K562 (cell line): ENCODE results near the gene ZBTB49. TPM values are rescaled to one million over a fixed set of nuclear protein-coding genes. Genes with fewer than 3 reads are reported as not detected.

Source experiments
- ARID2 ChIP-seq: fragments of 450-650 bp; IDR thresholded peaks from 2 replicates; pipeline ENCODE4 v1.6.1; 2017; ENCODE audit warnings: antibody characterized with exemption, mild to moderate bottlenecking
- ATF3 ChIP-seq, 2 experiments: fragments of 450-650 bp in 1 of 2; sonication (generic) in 1 of 2; formaldehyde crosslinking in 1 of 2; IDR thresholded peaks in 1 of 2; conservative IDR thresholded peaks in 1 of 2; 2 replicates each; pipeline versions ENCODE4 v1.6.1 to v1.8.1; 2016 to 2023; ENCODE audit warnings: mild to moderate bottlenecking in 2 of 2, moderate library complexity in 2 of 2, inconsistent platforms in 1 of 2, missing genetic modification reagents in 1 of 2
- BRCA1 ChIP-seq, 2 experiments: fragments of 450-650 bp in 1 of 2; sonication (generic) in 1 of 2; formaldehyde crosslinking in 1 of 2; IDR thresholded peaks; 2 replicates each; pipeline versions ENCODE4 v1.5.0 to v1.6.1; 2017 to 2020; ENCODE audit warnings: mild to moderate bottlenecking in 1 of 2, missing genetic modification reagents in 1 of 2
- CHD2 ChIP-seq: IDR thresholded peaks from 2 replicates; pipeline ENCODE4 v1.6.1; 2011; ENCODE audit warnings: low read depth, low read length
- CTCF ChIP-seq, 3 experiments: IDR thresholded peaks in 2 of 3; conservative IDR thresholded peaks in 1 of 3; 2 replicates each; pipeline ENCODE4 v1.5.1; 2011 to 2012; ENCODE audit warnings: low read length in 3 of 3, mild to moderate bottlenecking in 3 of 3, control low read depth in 2 of 3, improper control_type of control experiment in 1 of 3, inconsistent platforms in 1 of 3, low read depth in 1 of 3, mixed read lengths in 1 of 3, moderate library complexity in 1 of 3; ENCODE audit not compliant: insufficient read depth in 2 of 3
- EP400 ChIP-seq: fragments of 450-650 bp; IDR thresholded peaks from 2 replicates; pipeline ENCODE4 v1.6.1; 2017; ENCODE audit warnings: antibody characterized with exemption, mild to moderate bottlenecking, moderate library complexity
- ETS2 ChIP-seq: IDR thresholded peaks from 2 replicates; pipeline ENCODE4 v1.6.1; 2016; ENCODE audit warnings: borderline replicate concordance, missing genetic modification characterization, mild to moderate bottlenecking, moderate library complexity, missing compliant biosample characterization; ENCODE audit not compliant: poor library complexity, severe bottlenecking
- JUND ChIP-seq, 2 experiments: IDR thresholded peaks; 2 replicates in 1 of 2; 3 replicates in 1 of 2; pipeline ENCODE4 v1.6.1; 2011; ENCODE audit warnings: borderline replicate concordance in 2 of 2, low read depth in 2 of 2, low read length in 2 of 2, improper control_type of control experiment in 1 of 2, missing biosample characterization in 1 of 2, missing genetic modification characterization in 1 of 2, missing genetic modification reagents in 1 of 2
- KLF16 ChIP-seq: IDR thresholded peaks from 2 replicates; pipeline ENCODE4 v1.6.1; 2016; ENCODE audit warnings: antibody characterized with exemption
- PTRF ChIP-seq: fragments of 450-650 bp; IDR thresholded peaks from 2 replicates; pipeline ENCODE4 v1.6.1; 2016; ENCODE audit warnings: mild to moderate bottlenecking, missing genetic modification characterization, missing compliant biosample characterization
- RAD51 ChIP-seq: fragments of 450-650 bp; IDR thresholded peaks from 2 replicates; pipeline ENCODE4 v1.7.1; 2016; ENCODE audit warnings: low read depth, mild to moderate bottlenecking, borderline replicate concordance
- RFX1 ChIP-seq: fragments of 450-650 bp; IDR thresholded peaks from 2 replicates; pipeline ENCODE4 v1.6.1; 2016; ENCODE audit warnings: mild to moderate bottlenecking, moderate library complexity
- SMC3 ChIP-seq: conservative IDR thresholded peaks from 2 replicates; pipeline ENCODE4 v1.6.1; 2011; ENCODE audit warnings: low read depth, low read length, improper control_type of control experiment; ENCODE audit not compliant: insufficient read depth
- ZBTB7A ChIP-seq: IDR thresholded peaks from 2 replicates; pipeline ENCODE4 v1.6.1; 2011; ENCODE audit warnings: low read depth, mild to moderate bottlenecking, low read length, moderate library complexity, borderline replicate concordance; ENCODE audit not compliant: control insufficient read depth
- ZNF395 ChIP-seq: fragments of 200-800 bp; sonication (Bioruptor generic); IDR thresholded peaks from 2 replicates; pipeline ENCODE4 v1.6.1; 2017; ENCODE audit warnings: missing genetic modification characterization, missing compliant biosample characterization
- ZNF785 ChIP-seq: fragments of 250-450 bp; sonication (Bioruptor Pico); IDR thresholded peaks from 2 replicates; pipeline ENCODE4 v1.4.0; 2020; ENCODE audit warnings: mild to moderate bottlenecking
- polyA plus RNA-seq, 8 experiments: library from polyadenylated mRNA; depleted of rRNA in 4 of 8; stranded (reverse) in 5 of 8; unstranded in 3 of 8; fragments of >200 nt; fragmentation: Nextera tagmentation in 2 of 8; fragmentation: Illumina TruSeq in 1 of 8; extraction: Ambion mirVana in 2 of 8; extraction: Trizol in 1 of 8; gene quantifications; 2 replicates each; pipeline versions ENCODE4 v1.2.1 to v1.2.3, GENCODE V29; 2011 to 2014; ENCODE audit warnings: inconsistent platforms in 1 of 8, missing spikeins in 1 of 8
- total RNA-seq, 7 experiments: library from RNA; depleted of rRNA in 6 of 7; stranded (reverse); fragments of >200 nt in 6 of 7; fragmentation: Illumina TruSeq in 2 of 7; extraction: Trizol in 2 of 7; gene quantifications; 2 replicates each; pipeline versions ENCODE4 v1.2.1 to v1.2.3, GENCODE V29; 2011 to 2021; ENCODE audit warnings: low replicate concordance in 1 of 7
- TF ChIP-seq, protein P1 (sequence below): fragments of 450-650 bp; formaldehyde crosslinking; IDR thresholded peaks from 2 replicates; pipeline ENCODE4 v1.4.0; 2022; ENCODE audit warnings: missing genetic modification characterization

ZBTB49 gene
- total and polyA plus RNA-seq, 9 of the 15 experiments (the other 6 are each of a cell fraction or from before 2014, with no cell fraction given), result 0.49 to 8.0 (median 4.2) TPM

DNA sequence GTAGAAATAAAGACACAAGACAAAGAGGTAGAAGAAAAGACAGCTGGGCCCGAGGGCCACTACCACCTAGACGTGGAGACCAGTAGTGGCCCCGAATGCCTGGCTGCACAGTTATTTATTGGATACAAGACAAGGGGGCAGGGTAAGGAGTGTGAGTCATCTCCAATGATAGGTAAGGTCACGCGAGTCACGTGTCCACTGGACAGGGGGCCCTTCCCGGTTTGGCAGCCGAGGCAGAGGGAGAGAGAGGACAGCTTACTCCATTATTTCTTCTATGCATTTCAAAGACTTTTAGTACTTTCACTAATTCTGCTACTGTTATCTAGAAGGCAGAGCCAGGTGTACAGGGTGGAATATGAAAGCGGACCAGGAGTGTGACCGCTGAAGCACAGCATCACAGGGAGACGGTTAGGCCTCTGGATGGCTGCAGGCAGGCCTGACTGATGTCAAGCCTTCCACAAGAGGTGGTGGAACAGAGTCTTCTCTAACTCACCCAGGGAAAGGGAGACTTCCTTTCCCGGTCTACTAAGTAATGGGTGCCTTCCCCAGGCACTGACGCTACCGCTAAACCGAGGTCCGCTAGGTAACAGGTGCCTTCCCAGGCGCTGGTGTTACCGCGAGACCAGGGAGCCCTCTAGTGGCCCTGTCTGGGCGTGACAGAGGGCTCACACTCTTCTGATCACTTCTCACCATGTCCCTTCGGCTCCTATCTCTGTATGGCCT is 44.9 kb downstream of the ZBTB49 start (continued):
- TF ChIP-seq ETS2 (tag) (no peak), KLF16 (0 out of 2 replicates have a peak, but pooled peaks have one; percentile 9), RFX1 (no peak), SMC3 (peak; percentile 76), RAD51 (peak; percentile 36; the same call in 1 of the 2 replicates), CTCF (IDR thresholded peaks at IDR 0.05 in 2 of 3, conservative IDR thresholded peaks at IDR 0.05 in 1 of 3; ENCODE audit: insufficient read depth in 2 of 3, low read depth in 1 of 3, low read length in 3 of 3) (peak; percentile 82 to 86 (median 83)), ZNF395 (CRISPR knock-in tag) (no peak), ATF3 (IDR thresholded peaks at IDR 0.05) (0 out of 2 replicates have a peak, but pooled peaks have one; percentile 14), ATF3 (CRISPR knock-in tag; conservative IDR thresholded peaks at IDR 0.05) (no peak), ARID2 (peak; percentile 48; the same call in 1 of the 2 replicates), BRCA1 (IDR thresholded peaks at IDR 0.05) (no peak), BRCA1 (CRISPR knock-in tag; IDR thresholded peaks at IDR 0.05) (no peak), JUND (IDR thresholded peaks at IDR 0.05; ENCODE audit: borderline replicate concordance, low read depth, low read length) (no peak), JUND (tag; IDR thresholded peaks at IDR 0.05; ENCODE audit: borderline replicate concordance, low read depth, low read length) (0 out of 3 replicates have a peak, but pooled peaks have one; percentile 19), PTRF (tag) (no peak), ZNF785 (no peak), EP400 (no peak), CHD2 (peak; percentile 86), ZBTB7A (no peak)
- TF ChIP-seq, protein P1, sequence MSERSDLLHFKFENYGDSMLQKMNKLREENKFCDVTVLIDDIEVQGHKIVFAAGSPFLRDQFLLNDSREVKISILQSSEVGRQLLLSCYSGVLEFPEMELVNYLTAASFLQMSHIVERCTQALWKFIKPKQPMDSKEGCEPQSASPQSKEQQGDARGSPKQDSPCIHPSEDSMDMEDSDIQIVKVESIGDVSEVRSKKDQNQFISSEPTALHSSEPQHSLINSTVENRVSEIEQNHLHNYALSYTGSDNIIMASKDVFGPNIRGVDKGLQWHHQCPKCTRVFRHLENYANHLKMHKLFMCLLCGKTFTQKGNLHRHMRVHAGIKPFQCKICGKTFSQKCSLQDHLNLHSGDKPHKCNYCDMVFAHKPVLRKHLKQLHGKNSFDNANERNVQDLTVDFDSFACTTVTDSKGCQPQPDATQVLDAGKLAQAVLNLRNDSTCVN, result no peak
